ENCODE data around the gene B3GNT4. TPM values are rescaled to one million over a fixed set of nuclear protein-coding genes. Genes with fewer than 3 reads are reported as not detected.

Gene B3GNT4
- total and polyA plus RNA-seq, 2 donors from 2014 or later = 0.35 to 8.0 TPM

- FAIRE-seq (no peak), DNase-seq (no peak)
- H3K9me3 ChIP-seq (ENCODE audit: control insufficient read depth in 2 of 3, insufficient read depth in 1 of 3, low read length in 3 of 3) = no peaks in the 10 kb centered on the region
- no peak for TF ChIP-seq CTCF (IDR thresholded peaks at IDR 0.05; ENCODE audit: borderline replicate concordance, extremely low read depth, insufficient read depth)
- no peak overlapping the region for H3K4me3 ChIP-seq (ENCODE audit: low read length in 3 of 3)
- H3K4me1 ChIP-seq (ENCODE audit: control insufficient read depth in 2 of 3, insufficient read depth in 2 of 3, low read depth in 1 of 3, low read length in 3 of 3) = peaks cover 0 to 5% (median 0%) of the 10 kb centered on the region in 3 donors
- no peak overlapping the region for H3K9ac ChIP-seq (ENCODE audit: low read length in 3 of 3)
- intact Hi-C loops (cut with DNase I) = no loop called here
- H3K27ac ChIP-seq (ENCODE audit: low read depth in 2 of 2, low read length in 2 of 2) = no peak overlapping the region
- peaks cover 0 to 20% (median 14%) of the 10 kb centered on the region in 3 donors for H3K36me3 ChIP-seq (ENCODE audit: control insufficient read depth in 2 of 3, insufficient read depth in 3 of 3, low read length in 3 of 3)
- peaks cover 4% of the 10 kb centered on the region for H3K27me3 ChIP-seq (ENCODE audit: control insufficient read depth, insufficient read depth, low read length)
These were observed 2.8 kb downstream of the B3GNT4 start for GRCh38 chr12:122206111-122206881.

GRCh38 chr12:122206976-122207375 is 3.5 kb downstream of the B3GNT4 start:
- intact Hi-C loops (cut with DNase I) = no loop called here
- Histone ChIP-seq H3K9ac (ENCODE audit: low read length in 3 of 3) (no peak overlapping the region), H3K27me3 (ENCODE audit: control insufficient read depth, insufficient read depth, low read length) (peaks cover 4% of the 10 kb centered on the region), H3K27ac (ENCODE audit: low read depth in 2 of 2, low read length in 2 of 2) (no peak overlapping the region), H3K4me1 (ENCODE audit: control insufficient read depth in 2 of 3, insufficient read depth in 2 of 3, low read depth in 1 of 3, low read length in 3 of 3) (peaks cover 0 to 5% (median 0%) of the 10 kb centered on the region in 3 donors), H3K9me3 (ENCODE audit: control insufficient read depth in 2 of 3, insufficient read depth in 1 of 3, low read length in 3 of 3) (no peaks in the 10 kb centered on the region), H3K4me3 (ENCODE audit: low read length in 3 of 3) (no peak overlapping the region), H3K36me3 (ENCODE audit: control insufficient read depth in 2 of 3, insufficient read depth in 3 of 3, low read length in 3 of 3) (peaks cover 0 to 23% (median 14%) of the 10 kb centered on the region in 3 donors)
- no peak for DNase-seq
- FAIRE-seq = no peak
- no peak for TF ChIP-seq CTCF (IDR thresholded peaks at IDR 0.05; ENCODE audit: borderline replicate concordance, extremely low read depth, insufficient read depth)

GRCh38 chr12:122207391-122207790 is 3.9 kb downstream of the B3GNT4 start:
- Histone ChIP-seq H3K9ac (ENCODE audit: low read length in 3 of 3) (no peak overlapping the region), H3K27me3 (ENCODE audit: control insufficient read depth, insufficient read depth, low read length) (peaks cover 4% of the 10 kb centered on the region), H3K9me3 (ENCODE audit: control insufficient read depth in 2 of 3, insufficient read depth in 1 of 3, low read length in 3 of 3) (no peaks in the 10 kb centered on the region), H3K4me3 (ENCODE audit: low read length in 3 of 3) (no peak overlapping the region), H3K36me3 (ENCODE audit: control insufficient read depth in 2 of 3, insufficient read depth in 3 of 3, low read length in 3 of 3) (peaks cover 0 to 27% (median 14%) of the 10 kb centered on the region in 3 donors), H3K27ac (ENCODE audit: low read depth in 2 of 2, low read length in 2 of 2) (no peak overlapping the region), H3K4me1 (ENCODE audit: control insufficient read depth in 2 of 3, insufficient read depth in 2 of 3, low read depth in 1 of 3, low read length in 3 of 3) (peaks cover 0 to 5% (median 0%) of the 10 kb centered on the region in 3 donors)
- intact Hi-C loops (cut with DNase I) = no loop called here
- DNase-seq = no peak
- TF ChIP-seq CTCF (IDR thresholded peaks at IDR 0.05; ENCODE audit: borderline replicate concordance, extremely low read depth, insufficient read depth) = no peak
- FAIRE-seq = no peak

Measured in kidney (tissue), 14 donors.